IMR-90 (cell line): ENCODE results near the gene CD151. TPM values are rescaled to one million over a fixed set of nuclear protein-coding genes. Genes with fewer than 3 reads are reported as not detected.
A peak's percentile ranks its signal among the peaks of the same experiment; 100 is the strongest.

Source experiments
- ATAC-seq: fragments of 200-7000 bp; cut with Tn5 transposase; 2 replicates; pipeline ENCODE4 v1.9.1; 2020; ENCODE audit warnings: low read depth, mild to moderate bottlenecking, moderate library complexity
- BruUV-seq: library from RNA; stranded (reverse); fragments of 400-500 nt; replicated peaks from 2 replicates; lab custom pipeline; 2021; lab: Mats Ljungman, UMichigan
- CTCF ChIA-PET: fragments of 300-600 bp; formaldehyde crosslinking; extraction: SDS; loops from one replicate; lab custom pipeline; 2021; ENCODE audit warnings: antibody characterized with exemption; lab: Yijun Ruan, JAX
- POLR2A ChIA-PET: fragments of 300-600 bp; sonication (Branson Sonifier 250); formaldehyde crosslinking; loops from one replicate; lab custom pipeline; 2022; ENCODE audit warnings: antibody characterized with exemption; ENCODE audit not compliant: unreplicated experiment; lab: Charles Lee
- DNase-seq: peaks from one replicate; pipeline ENCODE4 v3.0.0; 2013
- H2AFZ ChIP-seq: replicated peaks from 2 replicates; pipeline ENCODE3; 2013; ENCODE audit warnings: low read length, mild to moderate bottlenecking; ENCODE audit not compliant: poor library complexity
- H2AK5ac ChIP-seq: 2 replicates; pipeline ENCODE4 v1.6.1; 2013; ENCODE audit warnings: low read depth, low read length, inconsistent platforms
- H2AK9ac ChIP-seq: replicated peaks from 2 replicates; pipeline ENCODE3; 2013; ENCODE audit warnings: mild to moderate bottlenecking, low read depth, low read length, moderate library complexity; ENCODE audit not compliant: poor library complexity
- H2BK120ac ChIP-seq: 2 replicates; pipeline ENCODE4 v1.6.1; 2013; ENCODE audit warnings: low read depth, low read length, inconsistent platforms
- H2BK15ac ChIP-seq: 3 replicates; pipeline ENCODE4 v1.6.1; 2013; ENCODE audit warnings: low read depth, low read length, inconsistent platforms
- H2BK20ac ChIP-seq: 2 replicates; pipeline ENCODE4 v1.6.1; 2013; ENCODE audit warnings: low read depth, mild to moderate bottlenecking, inconsistent platforms, low read length, moderate library complexity
- H2BK5ac ChIP-seq: 2 replicates; pipeline ENCODE4 v1.6.1; 2013; ENCODE audit warnings: mild to moderate bottlenecking, low read depth, low read length, inconsistent platforms; ENCODE audit not compliant: poor library complexity, severe bottlenecking
- H3K14ac ChIP-seq: replicated peaks from 2 replicates; pipeline ENCODE4 v1.6.1; 2013; ENCODE audit warnings: low read depth, low read length, inconsistent platforms
- H3K18ac ChIP-seq: 2 replicates; pipeline ENCODE4 v1.6.1; 2013; ENCODE audit warnings: low read depth, low read length, control low read depth
- H3K23ac ChIP-seq: 2 replicates; pipeline ENCODE4 v1.6.1; 2013; ENCODE audit warnings: low read depth, low read length, inconsistent platforms
- H3K27ac ChIP-seq: 2 replicates; pipeline ENCODE4 v1.5.1; 2013; ENCODE audit warnings: mild to moderate bottlenecking, control low read depth, low read length; ENCODE audit not compliant: insufficient read depth
- H3K27me3 ChIP-seq: 2 replicates; pipeline ENCODE4 v1.6.1; 2013; ENCODE audit warnings: low read length; ENCODE audit not compliant: control insufficient read depth, insufficient read depth
- H3K36me3 ChIP-seq: 2 replicates; pipeline ENCODE4 v1.6.1; 2013; ENCODE audit warnings: low read length, mixed read lengths; ENCODE audit not compliant: control insufficient read depth, insufficient read depth
- H3K4ac ChIP-seq: 2 replicates; pipeline ENCODE4 v1.6.1; 2013; ENCODE audit warnings: low read depth, low read length, inconsistent platforms
- H3K4me1 ChIP-seq: 2 replicates; pipeline ENCODE4 v1.6.1; 2013; ENCODE audit warnings: low read length, mixed read lengths; ENCODE audit not compliant: control insufficient read depth, insufficient read depth
- H3K4me2 ChIP-seq: 2 replicates; pipeline ENCODE4 v1.6.1; 2013; ENCODE audit warnings: low read depth, mild to moderate bottlenecking, control low read depth, low read length, moderate library complexity
- H3K4me3 ChIP-seq: 2 replicates; pipeline ENCODE4 v1.5.1; 2013; ENCODE audit warnings: low read depth, mild to moderate bottlenecking, control low read depth, low read length, moderate library complexity; ENCODE audit not compliant: insufficient read depth
- H3K56ac ChIP-seq: 2 replicates; pipeline ENCODE4 v1.6.1; 2013; ENCODE audit warnings: low read length, inconsistent platforms; ENCODE audit not compliant: insufficient read depth; ENCODE audit errors: extremely low read depth
- H3K79me1 ChIP-seq, 2 experiments: 2 replicates each; pipeline ENCODE4 v1.6.1; 2013; ENCODE audit warnings: low read length in 2 of 2, inconsistent platforms in 1 of 2, low read depth in 1 of 2
- H3K9ac ChIP-seq: 2 replicates; pipeline ENCODE4 v1.6.1; 2013; ENCODE audit warnings: low read depth, low read length, control low read depth
- H3K9me1 ChIP-seq: 2 replicates; pipeline ENCODE4 v1.6.1; 2013; ENCODE audit warnings: low read length, inconsistent platforms; ENCODE audit not compliant: insufficient read depth
- H3K9me3 ChIP-seq: 2 replicates; pipeline ENCODE4 v1.6.1; 2013; ENCODE audit warnings: low read length; ENCODE audit not compliant: control insufficient read depth, insufficient read depth
- H4K20me1 ChIP-seq: 2 replicates; pipeline ENCODE4 v1.6.1; 2013; ENCODE audit warnings: low read length, inconsistent platforms; ENCODE audit not compliant: insufficient read depth
- H4K5ac ChIP-seq: 2 replicates; pipeline ENCODE4 v1.6.1; 2013; ENCODE audit warnings: mild to moderate bottlenecking, low read depth, low read length, control low read depth
- H4K8ac ChIP-seq, 2 experiments: 2 replicates each; pipeline ENCODE4 v1.6.1; 2013; ENCODE audit warnings: low read depth in 2 of 2, low read length in 2 of 2, control low read depth in 1 of 2, inconsistent platforms in 1 of 2
- H4K91ac ChIP-seq: 2 replicates; pipeline ENCODE4 v1.6.1; 2013; ENCODE audit warnings: low read depth, low read length, inconsistent platforms; ENCODE audit not compliant: insufficient read depth
- BHLHE40 ChIP-seq: fragments of 150-350 bp; IDR thresholded peaks from 2 replicates; pipeline ENCODE4 v1.6.1; 2016; ENCODE audit warnings: mild to moderate bottlenecking, low read depth, low read length
- CEBPB ChIP-seq: IDR thresholded peaks from 2 replicates; pipeline ENCODE4 v1.6.1; 2012; ENCODE audit warnings: low read depth, low read length, improper control_type of control experiment
- CHD1 ChIP-seq: IDR thresholded peaks from 2 replicates; pipeline ENCODE4 v1.6.1; 2012; ENCODE audit warnings: low read depth, low read length, improper control_type of control experiment
- FOS ChIP-seq: fragments of 150-350 bp; IDR thresholded peaks from 2 replicates; pipeline ENCODE4 v1.6.1; 2016; ENCODE audit warnings: low read depth, low read length
- MAZ ChIP-seq: IDR thresholded peaks from 2 replicates; pipeline ENCODE4 v1.6.1; 2012; ENCODE audit warnings: low read depth, mild to moderate bottlenecking, low read length, improper control_type of control experiment, moderate library complexity, borderline replicate concordance
- MXI1 ChIP-seq: IDR thresholded peaks from 2 replicates; pipeline ENCODE4 v1.6.1; 2012; ENCODE audit warnings: low read depth, mild to moderate bottlenecking, low read length, moderate library complexity, borderline replicate concordance
- POLR2A ChIP-seq: IDR thresholded peaks from 2 replicates; pipeline ENCODE4 v1.6.1; 2012; ENCODE audit warnings: mild to moderate bottlenecking, low read depth, low read length
- RCOR1 ChIP-seq: IDR thresholded peaks from 2 replicates; pipeline ENCODE4 v1.6.1; 2012; ENCODE audit warnings: mild to moderate bottlenecking, low read length, improper control_type of control experiment; ENCODE audit not compliant: insufficient replicate concordance
- SMC3 ChIP-seq: fragments of 150-350 bp; IDR thresholded peaks from 2 replicates; pipeline ENCODE4 v1.6.1; 2016; ENCODE audit warnings: low read depth, mild to moderate bottlenecking, antibody characterized with exemption, low read length, moderate library complexity
- WGBS, 2 experiments: methylation state at CpG; one replicate each; pipeline versions ENCODE4 v1.1.5 to v1.1.7; 2013; ENCODE audit warnings: missing lambda C conversion rate in 2 of 2; ENCODE audit not compliant: insufficient read length in 1 of 2; ENCODE audit errors: extremely low coverage in 2 of 2; 5-methylcytosine and 5-hydroxymethylcytosine counted together
- dilution Hi-C: fragments of 300-500 bp; cut with HindIII; formaldehyde crosslinking; loops from one replicate; pipeline ENCODE4 v1.14.3; 2018; ENCODE audit warnings: low sequenced_read_pairs; ENCODE audit not compliant: unreplicated experiment
- in situ Hi-C: fragments of 300-500 bp; cut with MboI; formaldehyde crosslinking; loops from 3 replicates; pipeline ENCODE4 v1.14.3; 2019; ENCODE audit warnings: low sequenced_read_pairs, inconsistent platforms, mixed read lengths
- intact Hi-C: fragments of 100-400 bp; cut with micrococcal nuclease; formaldehyde crosslinking; loops from 2 replicates; pipeline ENCODE4 v1.10.0; 2022
- polyA plus RNA-seq, 3 experiments: library from polyadenylated mRNA; depleted of rRNA; stranded (reverse); fragments of >200 nt; gene quantifications; 2 replicates each; pipeline ENCODE4 v1.2.3, GENCODE V29; 2012; ENCODE audit warnings: low replicate concordance in 1 of 3
- total RNA-seq: library from RNA; depleted of rRNA; stranded (reverse); fragments of >200 nt; gene quantifications from 2 replicates; pipeline ENCODE4 v1.2.3, GENCODE V29; 2012
- TF ChIP-seq, protein P1 (sequence below): fragments of 150-350 bp; IDR thresholded peaks from 2 replicates; pipeline ENCODE4 v1.6.1; 2017; ENCODE audit warnings: mild to moderate bottlenecking, antibody characterized with exemption, low read length, low read depth

CD151 gene
- total and polyA plus RNA-seq, 2 of the 4 experiments (the other 2 are of a cell fraction): 1,150 to 1,267 TPM

DNA sequence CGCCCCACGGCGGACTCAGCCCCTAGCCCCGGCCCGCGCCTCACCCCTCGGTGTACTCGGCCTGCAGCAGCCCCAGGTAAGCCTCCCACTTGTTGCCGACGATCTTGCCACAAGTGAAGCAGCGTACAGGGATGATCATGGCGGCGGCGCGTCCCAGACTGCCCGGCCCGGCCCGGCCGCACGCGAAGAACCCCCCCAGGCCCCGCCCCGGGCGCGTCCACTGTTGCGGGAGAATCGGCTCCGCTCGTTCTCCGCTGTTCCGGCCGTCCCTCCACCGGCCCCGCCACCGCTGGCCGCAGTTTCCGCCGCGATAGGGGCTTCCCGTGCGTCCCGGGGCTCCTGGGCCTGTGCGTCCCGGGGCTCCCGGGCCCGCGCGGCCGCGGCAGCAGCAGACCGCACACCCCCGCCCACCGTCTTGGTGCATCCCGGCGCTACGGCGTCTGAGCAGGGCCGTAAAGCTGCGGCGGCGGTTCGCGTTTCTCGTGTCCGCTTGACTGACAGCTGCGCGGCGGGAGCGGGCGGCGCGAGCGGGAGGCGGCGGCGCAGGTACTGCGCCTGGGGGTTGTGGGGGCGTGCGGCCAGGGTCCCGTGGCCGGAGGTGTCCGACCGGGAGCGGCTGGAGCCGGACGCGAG, 9.7 kb downstream of the CD151 start, which contains the start of the genes POLR2L and TSPAN4:
POLR2L (minus strand) TSS at position 160 of the 633 bp plus-strand sequence; CDS start at position 139, 21 bp downstream.
TSPAN4 (plus strand) TSS at position 483 of the 633 bp plus-strand sequence. CDS start 7,453 bp downstream, outside the sequence.
- POLR2A ChIA-PET: interaction anchor here (0.6 to 1.0 kb wide), 3 partner anchors 8 to 39 kb away, joined by 3 to 4 read pairs (median 3); partner anchors contain the start of gene CD151
- Histone ChIP-seq H3K27ac (peak within 1 kb of the TSS; percentile 98), H3K9me1 (peaks cover 19% of the 10 kb centered on the region), H3K23ac (peak within 1 kb of the TSS; percentile 80), H3K4me1 (peaks cover 35% of the 10 kb centered on the region), H3K79me1 (peaks cover 23 to 70% of the 10 kb centered on the region in 2 experiments; a peak in 3 of 4 replicates), H3K27me3 (no peaks in the 10 kb centered on the region), H4K5ac (peak within 1 kb of the TSS; percentile 85), H4K8ac (peak within 1 kb of the TSS; percentile 77 to 91), H2AK5ac (peak within 1 kb of the TSS; percentile 97), H2AFZ (peak within 1 kb of the TSS; percentile 91), H2BK20ac (peak within 1 kb of the TSS; percentile 60; the same call in 1 of the 2 replicates), H2BK120ac (peak within 1 kb of the TSS; percentile 95), H3K9me3 (no peaks in the 10 kb centered on the region), H3K36me3 (peaks cover 38% of the 10 kb centered on the region), H2AK9ac (peak within 1 kb of the TSS; percentile 99), H3K9ac (peak within 1 kb of the TSS; percentile 90), H4K91ac (peak within 1 kb of the TSS; percentile 96), H3K4ac (peak within 1 kb of the TSS; percentile 96), H3K56ac (peak within 1 kb of the TSS; percentile 92), H3K18ac (peak within 1 kb of the TSS; percentile 88), H3K4me3 (peak within 1 kb of the TSS; percentile 98), H3K4me2 (peak within 1 kb of the TSS; percentile 87), H2BK5ac (peak within 1 kb of the TSS; percentile 100), H3K14ac (peak within 1 kb of the TSS; percentile 80), H2BK15ac (peak within 1 kb of the TSS; percentile 35; the same call in 1 of the 3 replicates), H4K20me1 (peaks cover 52% of the 10 kb centered on the region)
- dilution Hi-C loops: no loop called here
- in situ Hi-C loops: no loop called here
- DNase-seq (peak; percentile 84), ATAC-seq (peak; percentile 34)
- intact Hi-C loops: loop anchor here (10.0 kb wide), 1 partner anchor 212 kb away; no protein-coding TSS in a partner anchor
- 0% methylated on average over 44 of the region's 87 CpGs; no CpG with 5 or more reads in 1 of the 2 experiments for WGBS, 2 experiments
- CTCF ChIA-PET: interaction anchor here (0.9 kb wide), 1 partner anchor 8 kb away, joined by 3 read pairs; no protein-coding TSS in a partner anchor
- no TSS peak for BruUV-seq
- TF ChIP-seq RCOR1 (no peak), BHLHE40 (peak; percentile 94), CHD1 (peak; percentile 62; the same call in 1 of the 2 replicates), FOS (no peak), CEBPB (no peak), SMC3 (no peak), MAZ (peak; percentile 75; the same call in 1 of the 2 replicates), POLR2A (peak; percentile 97), MXI1 (peak; percentile 99)
- TF ChIP-seq, protein P1, sequence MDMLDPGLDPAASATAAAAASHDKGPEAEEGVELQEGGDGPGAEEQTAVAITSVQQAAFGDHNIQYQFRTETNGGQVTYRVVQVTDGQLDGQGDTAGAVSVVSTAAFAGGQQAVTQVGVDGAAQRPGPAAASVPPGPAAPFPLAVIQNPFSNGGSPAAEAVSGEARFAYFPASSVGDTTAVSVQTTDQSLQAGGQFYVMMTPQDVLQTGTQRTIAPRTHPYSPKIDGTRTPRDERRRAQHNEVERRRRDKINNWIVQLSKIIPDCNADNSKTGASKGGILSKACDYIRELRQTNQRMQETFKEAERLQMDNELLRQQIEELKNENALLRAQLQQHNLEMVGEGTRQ: peak; percentile 4; the same call in 1 of the 2 replicates
